ENCODE measurements around the gene CTNND2. TPM values are rescaled to one million over a fixed set of nuclear protein-coding genes. Genes with fewer than 3 reads are reported as not detected.
"Not testable (repeated sequence)": the region's sequence is repeated elsewhere in the genome, so short reads cannot be mapped to it uniquely, and the experiment has no call there.

CTNND2 gene
- total RNA-seq, 1 experiment from 2014 or later, result 11.4 TPM

GRCh38 chr5:11355491-11355890 lies 548.8 kb downstream of the CTNND2 start:
- no peak for DNase-seq (ENCODE audit: extremely low read depth, low read depth)

- no peak for DNase-seq (ENCODE audit: extremely low read depth, low read depth)
These were observed 557.9 kb downstream of the CTNND2 start for GRCh38 chr5:11346336-11346735.

GRCh38 chr5:11335881-11336760 lies 568.1 kb downstream of the CTNND2 start:
- no peak for DNase-seq (ENCODE audit: extremely low read depth, low read depth)

GRCh38 chr5:11334404-11334803 lies 569.8 kb downstream of the CTNND2 start:
- no peak for DNase-seq (ENCODE audit: extremely low read depth, low read depth)

- no peak for DNase-seq (ENCODE audit: extremely low read depth, low read depth)
These were observed 574.6 kb downstream of the CTNND2 start for GRCh38 chr5:11329679-11330078.

GRCh38 chr5:11324521-11325289 lies 579.5 kb downstream of the CTNND2 start:
- no peak for DNase-seq (ENCODE audit: extremely low read depth, low read depth)

GRCh38 chr5:11323761-11324160 lies 580.5 kb downstream of the CTNND2 start:
- DNase-seq (ENCODE audit: extremely low read depth, low read depth), result no peak

- no peak for DNase-seq (ENCODE audit: extremely low read depth, low read depth)
These were observed 582.1 kb downstream of the CTNND2 start for GRCh38 chr5:11322133-11322532.

GRCh38 chr5:11319836-11320580 lies 584.2 kb downstream of the CTNND2 start:
- no peak for DNase-seq (ENCODE audit: extremely low read depth, low read depth)

- not testable (repeated sequence) for DNase-seq (ENCODE audit: extremely low read depth, low read depth)
These were observed 590.6 kb downstream of the CTNND2 start for GRCh38 chr5:11313694-11314093.

- DNase-seq (ENCODE audit: extremely low read depth, low read depth), result no peak
These were observed 592.5 kb downstream of the CTNND2 start for GRCh38 chr5:11311731-11312130.

- DNase-seq (ENCODE audit: extremely low read depth, low read depth), result no peak
These were observed 593.0 kb downstream of the CTNND2 start for GRCh38 chr5:11311272-11311671.

- DNase-seq (ENCODE audit: extremely low read depth, low read depth), result no peak
These were observed 594.1 kb downstream of the CTNND2 start for GRCh38 chr5:11310158-11310557.

- no peak for DNase-seq (ENCODE audit: extremely low read depth, low read depth)
These were observed 597.9 kb downstream of the CTNND2 start for GRCh38 chr5:11306365-11306764.

GRCh38 chr5:11305245-11305644 lies 599.0 kb downstream of the CTNND2 start:
- DNase-seq (ENCODE audit: extremely low read depth, low read depth), result no peak

- no peak for DNase-seq (ENCODE audit: extremely low read depth, low read depth)
These were observed 599.6 kb downstream of the CTNND2 start for GRCh38 chr5:11304641-11305040.

- DNase-seq (ENCODE audit: extremely low read depth, low read depth), result no peak
These were observed 601.6 kb downstream of the CTNND2 start for GRCh38 chr5:11302663-11303062.

- no peak for DNase-seq (ENCODE audit: extremely low read depth, low read depth)
These were observed 603.1 kb downstream of the CTNND2 start for GRCh38 chr5:11301171-11301570.

GRCh38 chr5:11300736-11301135 lies 603.5 kb downstream of the CTNND2 start:
- no peak for DNase-seq (ENCODE audit: extremely low read depth, low read depth)

GRCh38 chr5:11298877-11299276 lies 605.4 kb downstream of the CTNND2 start:
- DNase-seq (ENCODE audit: extremely low read depth, low read depth), result no peak

- DNase-seq (ENCODE audit: extremely low read depth, low read depth), result no peak
These were observed 610.7 kb downstream of the CTNND2 start for GRCh38 chr5:11293523-11293922.

Data from NCI-H460 (cell line).